Islet precursor cell (in vitro differentiated cells): ENCODE data around the gene GLRA1.
A peak's percentile ranks its signal among the peaks of the same experiment; 100 is the strongest.

Experiments used
- DNase-seq: peaks from one replicate; pipeline ENCODE4 v3.0.0-alpha.2; 2018

Gene GLRA1

DNA sequence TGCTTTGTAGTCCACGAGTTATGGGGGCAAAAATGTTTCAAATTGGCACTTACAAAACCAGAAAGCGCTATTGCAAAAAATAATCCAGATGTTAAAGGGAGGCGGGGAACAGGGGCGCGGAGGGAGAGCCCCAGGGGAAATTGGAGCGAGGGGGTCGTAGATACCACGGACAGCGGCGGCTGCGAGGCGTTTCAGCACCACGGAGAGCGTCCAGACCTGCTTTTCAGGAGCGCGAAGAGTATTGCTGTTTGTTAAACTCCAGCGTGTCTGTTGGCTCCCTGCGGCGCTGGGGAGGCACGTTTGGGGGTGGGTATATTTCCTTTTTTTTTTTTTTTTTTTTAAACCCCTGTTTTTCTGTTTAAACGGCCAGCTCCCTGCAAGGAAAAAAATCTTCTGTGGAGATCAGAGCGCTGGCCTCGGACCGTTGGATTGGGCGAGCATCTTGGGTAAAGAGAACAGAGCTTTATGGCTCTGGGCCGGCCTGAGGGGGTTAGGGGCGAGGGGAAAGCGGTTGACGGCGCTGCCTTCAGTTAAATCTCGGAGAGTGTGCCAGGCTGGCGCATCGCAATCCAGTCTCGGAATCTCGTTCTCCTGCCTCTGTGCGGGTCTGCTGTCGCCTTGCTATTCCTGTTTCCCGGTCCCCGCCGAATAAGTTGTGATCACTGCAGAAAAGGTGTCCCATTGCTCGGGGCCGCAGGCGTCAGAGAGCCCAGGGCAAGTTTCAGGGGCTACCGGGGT, at the start of gene GLRA1:
GLRA1 (minus strand) TSS at position 288 of the 738 bp plus-strand sequence. CDS start 302 bp downstream, outside the sequence.
- DNase-seq = peak; percentile 79

DNA sequence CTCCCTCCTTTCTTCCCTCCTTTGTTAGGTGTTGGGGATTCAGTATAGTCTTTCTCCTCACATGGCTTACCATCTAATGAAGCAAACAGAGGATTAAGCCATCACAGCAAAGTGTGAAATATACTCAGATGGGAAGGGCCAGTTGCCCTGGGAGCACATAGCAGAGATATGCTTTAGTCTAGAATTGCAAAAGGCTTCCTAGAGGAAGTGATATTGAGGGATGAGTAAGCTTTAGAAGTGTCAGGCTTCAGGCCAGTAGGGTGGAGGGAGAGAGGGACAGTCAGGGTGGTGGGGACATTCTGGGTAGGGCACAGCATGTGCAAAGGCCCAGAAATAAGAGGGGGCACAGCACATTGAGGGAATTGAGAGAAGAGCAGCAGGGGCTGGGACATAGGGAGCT, 46.2 kb upstream of the GLRA1 start:
- no peak for DNase-seq

DNA sequence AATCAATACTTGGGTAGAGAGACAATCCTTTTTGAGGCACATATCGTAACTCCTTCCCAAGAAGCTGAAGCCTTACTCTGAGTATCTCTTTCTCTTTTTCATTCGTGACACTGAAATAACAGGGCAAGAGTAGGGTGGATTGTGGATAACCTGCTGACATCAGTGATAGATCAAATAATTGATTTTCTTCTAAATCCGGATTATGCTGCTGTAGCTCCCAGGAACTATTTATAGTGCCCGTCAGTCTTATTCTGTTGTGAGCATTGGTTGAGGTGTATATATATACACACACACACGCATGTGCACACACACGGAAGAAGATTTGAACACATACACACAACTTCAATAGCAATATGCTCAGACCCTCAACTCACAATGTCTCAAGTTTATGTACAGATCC, 43.2 kb upstream of the GLRA1 start:
- no peak for DNase-seq

DNA sequence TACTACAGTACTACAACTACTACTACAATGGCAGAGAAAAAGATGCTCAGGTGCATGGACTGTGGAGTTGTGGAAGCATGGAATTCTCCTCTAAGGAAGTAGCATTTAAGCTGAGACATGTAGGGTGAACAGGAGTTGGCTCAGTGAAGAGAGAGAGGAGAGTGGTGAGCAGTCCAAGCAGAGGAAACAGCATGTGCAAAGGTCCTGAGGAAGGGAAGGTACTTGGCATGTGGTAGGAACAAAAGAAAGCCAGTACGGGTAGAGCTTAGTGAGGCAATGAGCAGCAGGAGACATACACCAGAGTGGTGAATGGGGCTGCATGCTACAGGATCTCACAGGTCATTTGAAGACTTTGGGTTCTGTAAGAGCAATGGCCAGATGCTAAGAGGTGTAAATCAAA, 41.4 kb upstream of the GLRA1 start:
- no peak for DNase-seq

DNA sequence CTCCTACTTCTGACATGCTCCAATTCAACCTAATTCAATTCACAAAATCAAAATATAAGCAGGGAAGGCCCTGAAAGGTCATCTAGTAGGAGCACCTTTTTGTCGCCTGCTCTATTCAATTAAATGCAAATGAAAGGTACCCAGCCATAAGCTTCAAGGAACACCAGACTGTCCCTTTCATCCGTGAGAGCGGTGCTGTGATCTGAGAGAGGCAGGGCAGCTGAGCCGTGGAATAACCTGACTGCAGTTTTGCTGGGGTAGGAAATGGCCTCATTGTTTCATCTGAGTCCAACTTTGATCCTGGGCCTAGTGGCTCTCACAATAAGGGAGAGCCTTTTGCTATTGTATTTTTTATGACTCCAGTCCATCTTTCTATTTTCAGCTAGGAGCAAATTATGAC, 39.8 kb upstream of the GLRA1 start:
- no peak for DNase-seq

DNA sequence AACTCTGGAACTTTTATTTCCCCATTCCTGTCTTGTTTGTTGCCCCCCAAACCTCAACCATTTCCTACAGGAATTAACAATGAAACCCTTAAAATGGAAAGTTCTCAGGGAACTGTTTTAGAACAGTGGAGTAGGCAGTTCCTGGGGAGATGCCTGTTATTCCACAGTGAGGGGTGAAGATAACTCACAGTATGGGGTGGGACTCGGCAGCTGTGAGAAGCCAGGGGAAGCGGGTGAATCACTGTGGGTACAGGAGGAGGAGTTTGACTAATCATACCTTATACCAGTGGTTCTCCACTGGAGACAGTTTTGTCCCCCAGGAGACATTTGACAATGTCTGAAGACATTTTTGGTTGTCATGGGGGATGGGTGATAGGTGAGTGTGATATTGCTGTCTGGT, 36.9 kb upstream of the GLRA1 start:
- no peak for DNase-seq

- DNase-seq = no peak
These were observed 33.5 kb upstream of the GLRA1 start for GRCh38 chr5:151958111-151958510.

GRCh38 chr5:151956725-151957124, 32.1 kb upstream of the GLRA1 start:
- no peak for DNase-seq

GRCh38 chr5:151954255-151954654, 29.6 kb upstream of the GLRA1 start:
- DNase-seq = no peak

GRCh38 chr5:151953833-151954232, 29.2 kb upstream of the GLRA1 start:
- DNase-seq = no peak

- DNase-seq = no peak
These were observed 27.6 kb upstream of the GLRA1 start for GRCh38 chr5:151952238-151952637.

DNA sequence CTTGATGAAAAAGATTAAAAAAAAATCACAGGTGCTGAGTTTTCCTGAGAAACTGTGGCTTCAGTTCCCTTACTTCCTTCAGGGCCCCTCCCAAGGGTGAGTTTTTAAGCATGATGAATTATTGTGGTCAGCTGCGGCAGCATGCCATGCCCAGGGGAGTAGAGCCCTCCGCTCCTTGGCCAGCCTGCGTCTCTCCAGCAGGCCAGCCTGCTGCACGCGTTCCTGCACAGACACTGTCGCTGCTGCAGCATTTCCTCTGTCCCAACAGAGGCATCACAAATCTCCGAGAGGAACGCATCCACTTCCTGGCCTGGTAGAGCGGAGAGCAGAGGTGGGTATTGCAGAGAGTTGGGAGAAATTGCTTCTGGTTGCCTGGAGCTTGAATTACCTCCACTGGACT, 26.1 kb upstream of the GLRA1 start:
- DNase-seq = no peak

GRCh38 chr5:151949701-151950308, 25.2 kb upstream of the GLRA1 start:
- no peak for DNase-seq

GRCh38 chr5:151949113-151949512, 24.5 kb upstream of the GLRA1 start:
- DNase-seq = no peak

DNA sequence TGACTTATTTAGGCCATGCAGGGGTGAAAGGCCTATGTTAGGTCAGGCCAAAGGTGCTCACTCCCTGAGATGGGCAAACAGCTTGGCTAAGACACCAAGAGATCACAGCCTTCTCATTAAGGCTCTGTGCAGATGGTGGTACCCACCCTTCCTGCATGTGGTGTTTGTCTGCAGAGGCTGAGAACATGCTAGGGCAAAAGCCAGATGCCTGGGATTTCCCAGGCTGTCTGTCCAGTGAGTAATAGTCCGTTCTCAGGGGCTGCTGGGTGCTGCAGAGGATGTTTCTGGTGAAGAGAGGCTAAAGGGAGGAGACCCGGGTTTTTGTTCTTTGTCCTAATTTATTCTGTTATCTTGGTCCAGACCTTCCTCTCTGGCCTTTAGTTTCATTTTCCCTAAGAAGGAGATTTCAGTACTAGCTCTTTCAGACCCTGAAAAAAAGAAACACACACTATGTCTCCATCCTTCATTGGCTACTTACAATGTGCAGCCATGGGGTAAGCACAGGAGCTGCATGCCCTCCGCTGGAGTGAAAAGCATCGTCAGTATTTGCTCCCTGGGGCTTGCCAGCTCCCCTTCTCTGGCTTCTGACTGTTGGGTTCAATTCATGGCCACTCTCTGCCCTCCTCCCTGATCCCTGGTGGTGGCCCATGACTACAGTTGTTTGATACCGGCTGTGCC, 23.4 kb upstream of the GLRA1 start:
- DNase-seq = peak; percentile 67

DNA sequence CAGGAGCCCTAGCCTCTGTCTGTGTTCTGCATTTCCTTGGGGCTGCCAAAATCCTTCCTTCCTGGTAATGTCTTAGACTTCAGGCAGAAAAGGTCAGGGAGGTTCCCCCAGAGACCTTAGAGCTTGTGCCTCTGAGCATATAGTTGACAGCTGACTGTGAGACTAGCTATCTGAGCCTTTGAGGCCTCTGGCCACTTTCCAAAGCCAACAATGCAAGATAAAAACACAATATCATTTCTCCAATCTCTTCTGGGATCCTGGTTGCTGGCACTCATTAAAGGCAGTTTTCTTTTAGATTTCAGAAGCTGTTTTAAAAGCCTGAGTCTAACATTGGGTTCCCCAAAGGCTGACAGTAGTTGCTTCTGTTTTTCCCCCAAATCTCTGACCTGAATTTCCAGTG, 13.2 kb upstream of the GLRA1 start:
- no peak for DNase-seq

GRCh38 chr5:151935135-151935695, 10.6 kb upstream of the GLRA1 start:
- no peak for DNase-seq

GRCh38 chr5:151931260-151931659, 6.6 kb upstream of the GLRA1 start:
- no peak for DNase-seq

GRCh38 chr5:151926188-151926587, 1.5 kb upstream of the GLRA1 start:
- DNase-seq = no peak

DNA sequence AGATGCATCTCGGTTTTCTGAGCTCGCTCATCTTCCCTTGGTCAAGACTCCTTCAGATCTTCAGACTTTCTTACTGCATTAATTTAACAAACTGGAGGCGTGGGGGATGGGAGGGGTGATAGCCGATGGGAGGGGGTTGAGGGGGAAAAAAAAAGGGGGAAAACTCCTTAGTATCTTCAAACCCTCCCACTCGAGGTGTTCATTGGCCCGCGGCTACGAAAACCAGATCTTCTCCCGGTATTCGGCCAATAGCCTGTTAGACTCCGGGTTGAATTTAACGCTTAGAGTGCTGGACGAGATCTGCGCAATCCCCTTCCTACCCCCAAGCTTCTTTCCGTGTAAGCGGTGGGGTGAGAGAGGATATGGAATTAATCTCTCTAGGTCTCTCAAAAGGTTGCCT, 689 bp upstream of the GLRA1 start:
- DNase-seq = no peak

DNA sequence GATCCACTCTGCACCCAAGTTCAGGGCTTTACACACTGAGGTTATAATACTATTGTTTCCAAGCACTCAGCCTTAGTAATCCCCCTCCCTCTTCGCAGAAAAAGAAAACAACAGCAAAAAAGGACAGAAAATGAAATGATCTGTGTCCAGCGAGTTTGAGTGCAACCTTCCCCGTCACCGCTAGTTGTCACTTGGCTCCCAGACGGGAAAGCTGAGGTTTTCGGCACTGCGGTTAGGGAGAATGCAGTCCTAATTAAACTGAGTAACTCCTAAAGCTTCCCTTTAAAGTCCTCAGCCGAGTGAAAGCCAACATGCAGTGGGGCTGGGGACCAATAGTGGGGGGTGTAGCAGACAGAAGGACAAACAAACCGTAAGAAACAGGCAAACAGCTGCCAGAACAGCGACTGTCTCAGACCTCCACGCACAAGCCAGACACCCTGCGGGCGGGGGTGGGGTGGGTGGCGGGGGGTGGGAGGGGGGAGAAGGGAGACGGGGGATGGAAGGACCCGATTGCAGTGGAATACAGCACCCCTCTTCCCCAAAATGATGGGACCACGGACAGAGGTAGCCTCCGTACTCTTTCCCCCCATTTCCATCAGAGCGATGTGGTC, 680 bp downstream of the GLRA1 start:
- peak; percentile 68 for DNase-seq

GRCh38 chr5:151921916-151922315, 2.7 kb downstream of the GLRA1 start:
- no peak for DNase-seq

- DNase-seq = no peak
These were observed 6.7 kb downstream of the GLRA1 start for GRCh38 chr5:151917904-151918303.

DNA sequence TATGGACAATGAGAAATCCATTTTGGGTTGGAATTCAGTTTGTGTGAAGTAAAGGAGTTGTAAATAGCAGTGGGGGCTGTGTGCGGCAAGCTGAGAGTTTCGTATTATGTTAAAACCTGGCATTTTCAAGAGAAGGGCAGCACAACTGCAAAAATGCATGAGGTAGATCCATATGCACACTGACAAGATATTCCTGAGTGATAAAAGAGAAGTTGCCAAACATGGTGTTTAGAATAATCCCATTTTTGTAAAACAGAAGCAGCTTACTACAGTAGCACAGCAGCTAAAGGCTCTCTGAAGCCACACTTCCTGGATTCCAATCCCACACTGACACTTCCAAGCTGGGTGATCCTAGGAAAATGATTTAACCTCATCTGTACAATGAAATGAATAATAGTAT, 11.2 kb downstream of the GLRA1 start:
- no peak for DNase-seq
